Measurements from ENCODE around the gene EXOC3L4. TPM values are rescaled to one million over a fixed set of nuclear protein-coding genes. Genes with fewer than 3 reads are reported as not detected.

EXOC3L4 gene
- polyA plus RNA-seq, 1 of the 3 experiments (the other 2 are of a cell fraction): 0.46 TPM

- 84% methylated on average over 10 of the region's 10 CpGs for WGBS (ENCODE audit: low lambda C conversion rate)
- POLR2A ChIA-PET: interaction anchor here (0.6 kb wide), 1 partner anchor 9 kb away, joined by 3 read pairs; no protein-coding TSS in a partner anchor
- DNase-seq: no peak
- Histone ChIP-seq H3F3A (replicated peaks; ENCODE audit: insufficient read depth) (no peaks in the 10 kb centered on the region), H3K9me2 (no peaks in the 10 kb centered on the region), H3K27me3 (ENCODE audit: insufficient read depth) (no peaks in the 10 kb centered on the region), H3K4me1 (ENCODE audit: control insufficient read depth in 1 of 2, insufficient read depth in 2 of 2, low read depth in 1 of 2, low read length in 1 of 2) (peaks cover 0 to 7% of the 10 kb centered on the region in 2 experiments; a peak in 2 of 4 replicates), H3K27ac (ENCODE audit: low read depth in 2 of 2, low read length in 1 of 2) (no peak overlapping the region), H3K79me2 (ENCODE audit: insufficient read depth) (no peaks in the 10 kb centered on the region), H4K20me1 (ENCODE audit: insufficient read depth) (no peaks in the 10 kb centered on the region), H3K36me3 (replicated peaks in 1 of 2; ENCODE audit: control insufficient read depth in 1 of 2, insufficient read depth in 2 of 2, low read length in 1 of 2) (no peaks in the 10 kb centered on the region), H3K4me2 (no peak overlapping the region), H3K9ac (no peak overlapping the region), H2AFZ (ENCODE audit: low read depth) (no peak overlapping the region), H3K9me3 (no peaks in the 10 kb centered on the region), H3K4me3 (ENCODE audit: low read depth in 2 of 2, low read length in 1 of 2) (no peak overlapping the region)
- TF ChIP-seq SIN3A (IDR thresholded peaks at IDR 0.05; ENCODE audit: borderline replicate concordance, low read depth, low read length): no peak
- CTCF ChIA-PET: interaction anchor here (1.1 to 2.3 kb wide), 4 partner anchors 9 to 75 kb away, joined by 3 to 14 read pairs (median 4); no protein-coding TSS in a partner anchor
Observed at GRCh38 chr14:103149351-103150237, 55.1 kb downstream of the EXOC3L4 start.

- Histone ChIP-seq H4K20me1 (ENCODE audit: insufficient read depth) (no peaks in the 10 kb centered on the region), H3K9ac (no peak overlapping the region), H3K4me2 (no peak overlapping the region), H3K9me2 (no peaks in the 10 kb centered on the region), H3K27me3 (ENCODE audit: insufficient read depth) (no peaks in the 10 kb centered on the region), H3K9me3 (no peaks in the 10 kb centered on the region), H3K27ac (ENCODE audit: low read depth in 2 of 2, low read length in 1 of 2) (no peak overlapping the region), H3K4me3 (ENCODE audit: low read depth in 2 of 2, low read length in 1 of 2) (no peak overlapping the region), H3F3A (replicated peaks; ENCODE audit: insufficient read depth) (no peaks in the 10 kb centered on the region), H3K79me2 (ENCODE audit: insufficient read depth) (no peaks in the 10 kb centered on the region), H3K36me3 (replicated peaks in 1 of 2; ENCODE audit: control insufficient read depth in 1 of 2, insufficient read depth in 2 of 2, low read length in 1 of 2) (no peaks in the 10 kb centered on the region), H2AFZ (ENCODE audit: low read depth) (no peak overlapping the region), H3K4me1 (ENCODE audit: control insufficient read depth in 1 of 2, insufficient read depth in 2 of 2, low read depth in 1 of 2, low read length in 1 of 2) (peaks cover 0 to 11% of the 10 kb centered on the region in 2 experiments; a peak in 2 of 4 replicates)
- 64% methylated on average over 15 of the region's 15 CpGs for WGBS (ENCODE audit: low lambda C conversion rate)
- DNase-seq: peak; percentile 64
- ChIA-PET CTCF (interaction anchor here (1.2 to 2.4 kb wide), 3 partner anchors 10 to 47 kb away, joined by 3 to 10 read pairs (median 3); no protein-coding TSS in a partner anchor), POLR2A (no interaction called here)
- TF ChIP-seq FOSL2 (IDR thresholded peaks at IDR 0.05; ENCODE audit: borderline replicate concordance, low read depth) (no peak), RFX5 (IDR thresholded peaks at IDR 0.05; ENCODE audit: low read length) (no peak), EP300 (IDR thresholded peaks at IDR 0.05; ENCODE audit: borderline replicate concordance in 1 of 2, low read depth in 1 of 2, low read length in 1 of 2) (peak in 1 of 2 experiments; percentile 24; a peak in 1 of 4 replicates), CTCF (IDR thresholded peaks at IDR 0.05) (no peak), USF2 (IDR thresholded peaks at IDR 0.05; ENCODE audit: borderline replicate concordance, low read depth, low read length) (no peak), USF1 (IDR thresholded peaks at IDR 0.05; ENCODE audit: borderline replicate concordance, low read depth) (no peak), NFIC (IDR thresholded peaks at IDR 0.05; ENCODE audit: borderline replicate concordance) (no peak), CHD2 (IDR thresholded peaks at IDR 0.05; ENCODE audit: low read length, partially characterized antibody) (peak; percentile 43), MAX (IDR thresholded peaks at IDR 0.05; ENCODE audit: low read depth) (no peak), ZBTB33 (IDR thresholded peaks at IDR 0.05; ENCODE audit: borderline replicate concordance, low read depth) (no peak), JUND (IDR thresholded peaks at IDR 0.05) (no peak), EZH2phosphoT487 (IDR thresholded peaks at IDR 0.05; ENCODE audit: borderline replicate concordance, low read depth) (no peak), PBX3 (IDR thresholded peaks at IDR 0.05) (no peak), TEAD4 (IDR thresholded peaks at IDR 0.05; ENCODE audit: borderline replicate concordance, insufficient read depth) (no peak), TAF1 (IDR thresholded peaks at IDR 0.05; ENCODE audit: borderline replicate concordance, low read depth, low read length) (no peak)
Observed at GRCh38 chr14:103151270-103151945, 56.9 kb downstream of the EXOC3L4 start.

Measured in SK-N-SH (cell line).